Cerebellar cortex (tissue), 1 donor: ENCODE data around the gene ARHGAP8.

Source experiments
- DNase-seq: peaks from one replicate; pipeline ENCODE4 v3.0.0-alpha.2; 2015; ENCODE audit warnings: low spot score

Gene ARHGAP8

DNA sequence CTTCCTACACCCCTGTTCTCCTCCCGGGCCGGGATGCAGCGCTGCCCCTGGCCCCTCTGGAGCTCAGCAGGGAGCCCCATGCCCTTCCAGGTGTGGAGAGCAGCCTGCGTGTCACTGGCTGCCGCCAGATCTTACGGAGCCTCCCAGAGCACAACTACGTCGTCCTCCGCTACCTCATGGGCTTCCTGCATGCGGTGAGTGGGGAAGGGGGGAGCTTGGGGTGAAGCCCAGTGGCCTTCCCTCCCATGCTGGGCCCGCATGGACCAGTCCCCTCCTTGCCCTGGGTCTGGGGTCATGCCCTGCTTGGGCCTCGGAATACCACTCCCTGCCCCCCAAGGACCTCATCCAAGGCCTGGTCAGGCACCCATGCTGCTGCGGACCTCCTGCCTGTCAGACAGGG is 107.3 kb downstream of the ARHGAP8 start:
- no peak for DNase-seq

DNA sequence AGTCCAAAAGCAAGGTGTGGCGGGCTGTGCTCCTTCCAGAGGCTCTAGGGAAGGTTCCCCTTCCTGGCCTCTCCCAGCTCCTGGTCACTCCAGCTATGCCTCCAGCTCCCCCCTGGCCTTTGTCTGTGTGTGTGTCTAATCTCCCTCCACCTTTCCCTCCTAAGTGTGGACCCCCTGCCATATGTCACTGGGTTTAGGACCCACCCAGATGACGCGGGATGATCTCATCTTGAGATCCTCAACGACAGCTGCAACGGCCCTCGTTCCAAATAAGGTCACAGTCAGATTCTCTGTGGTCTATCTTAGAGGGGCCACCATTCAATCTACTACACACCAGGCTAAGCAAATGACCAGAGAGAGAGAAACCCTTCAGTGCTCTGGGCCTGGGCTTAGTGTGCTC is 107.9 kb downstream of the ARHGAP8 start:
- DNase-seq: no peak

DNA sequence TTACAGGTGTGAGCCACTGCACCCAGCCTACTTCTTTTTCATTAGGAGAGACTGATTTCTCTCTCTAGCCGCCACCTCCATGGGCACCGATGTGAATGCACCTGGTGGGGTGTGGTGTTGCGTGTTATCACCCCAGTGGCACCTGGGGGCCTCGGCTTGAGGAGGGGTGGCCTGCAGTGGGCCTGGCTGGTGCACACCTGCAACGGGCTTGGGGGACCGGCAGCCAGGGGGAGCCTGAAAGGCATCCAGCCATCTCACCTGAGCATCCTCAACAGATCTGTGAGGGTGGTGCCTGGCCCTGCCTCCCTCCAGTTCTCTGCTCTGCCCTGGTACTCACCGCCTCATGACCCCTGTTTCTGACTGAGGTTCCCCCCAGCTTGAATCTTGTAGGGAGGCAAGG is 108.9 kb downstream of the ARHGAP8 start:
- no peak for DNase-seq

DNA sequence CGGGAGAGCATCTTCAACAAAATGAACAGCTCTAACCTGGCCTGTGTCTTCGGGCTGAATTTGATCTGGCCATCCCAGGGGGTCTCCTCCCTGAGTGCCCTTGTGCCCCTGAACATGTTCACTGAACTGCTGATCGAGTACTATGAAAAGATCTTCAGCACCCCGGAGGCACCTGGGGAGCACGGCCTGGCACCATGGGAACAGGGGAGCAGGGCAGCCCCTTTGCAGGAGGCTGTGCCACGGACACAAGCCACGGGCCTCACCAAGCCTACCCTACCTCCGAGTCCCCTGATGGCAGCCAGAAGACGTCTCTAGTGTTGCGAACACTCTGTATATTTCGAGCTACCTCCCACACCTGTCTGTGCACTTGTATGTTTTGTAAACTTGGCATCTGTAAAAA is 109.9 kb downstream of the ARHGAP8 start:
- DNase-seq: no peak

DNA sequence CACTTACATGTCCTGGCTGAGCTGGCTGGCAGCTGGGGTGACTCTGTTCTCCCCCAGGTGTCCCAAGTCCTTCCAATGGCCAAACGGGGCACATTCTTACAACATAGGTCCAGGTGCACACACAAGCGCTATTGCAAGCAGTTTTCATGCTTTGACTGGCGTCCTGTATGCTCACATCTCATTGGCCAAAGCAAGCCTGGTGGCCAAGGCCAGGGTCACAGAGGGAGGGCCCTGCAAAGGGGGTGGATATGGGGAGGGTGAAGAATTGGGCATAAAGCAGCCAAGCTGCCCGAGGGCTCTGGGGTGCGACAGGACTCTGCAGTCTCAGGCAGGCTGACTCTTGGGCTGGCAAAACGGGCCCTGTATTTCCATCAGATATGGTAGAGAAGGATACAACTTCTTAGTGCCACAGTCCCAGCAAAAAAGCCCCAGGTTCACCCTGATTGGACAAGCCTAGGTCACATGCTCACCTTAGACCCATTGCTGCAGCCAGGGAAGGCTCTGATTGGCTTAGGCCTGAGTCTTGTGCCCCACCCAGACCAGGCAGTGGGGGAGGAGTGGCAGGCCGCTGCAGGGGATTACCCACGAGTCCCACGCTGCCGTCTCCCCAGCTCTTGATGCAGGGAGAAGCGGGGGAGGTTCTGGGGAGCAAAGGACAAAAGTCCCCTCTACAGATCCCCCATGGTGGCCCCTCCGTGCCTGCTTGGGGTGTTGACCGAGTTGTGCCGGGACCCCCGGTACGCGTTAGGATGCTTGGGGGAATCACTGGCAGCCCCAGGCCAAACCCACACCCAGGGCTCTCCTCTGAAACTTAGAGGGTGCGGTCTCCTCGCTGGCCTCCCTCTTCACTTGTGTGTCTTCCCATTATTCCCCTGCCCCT is 110.8 kb downstream of the ARHGAP8 start:
- DNase-seq: no peak

DNA sequence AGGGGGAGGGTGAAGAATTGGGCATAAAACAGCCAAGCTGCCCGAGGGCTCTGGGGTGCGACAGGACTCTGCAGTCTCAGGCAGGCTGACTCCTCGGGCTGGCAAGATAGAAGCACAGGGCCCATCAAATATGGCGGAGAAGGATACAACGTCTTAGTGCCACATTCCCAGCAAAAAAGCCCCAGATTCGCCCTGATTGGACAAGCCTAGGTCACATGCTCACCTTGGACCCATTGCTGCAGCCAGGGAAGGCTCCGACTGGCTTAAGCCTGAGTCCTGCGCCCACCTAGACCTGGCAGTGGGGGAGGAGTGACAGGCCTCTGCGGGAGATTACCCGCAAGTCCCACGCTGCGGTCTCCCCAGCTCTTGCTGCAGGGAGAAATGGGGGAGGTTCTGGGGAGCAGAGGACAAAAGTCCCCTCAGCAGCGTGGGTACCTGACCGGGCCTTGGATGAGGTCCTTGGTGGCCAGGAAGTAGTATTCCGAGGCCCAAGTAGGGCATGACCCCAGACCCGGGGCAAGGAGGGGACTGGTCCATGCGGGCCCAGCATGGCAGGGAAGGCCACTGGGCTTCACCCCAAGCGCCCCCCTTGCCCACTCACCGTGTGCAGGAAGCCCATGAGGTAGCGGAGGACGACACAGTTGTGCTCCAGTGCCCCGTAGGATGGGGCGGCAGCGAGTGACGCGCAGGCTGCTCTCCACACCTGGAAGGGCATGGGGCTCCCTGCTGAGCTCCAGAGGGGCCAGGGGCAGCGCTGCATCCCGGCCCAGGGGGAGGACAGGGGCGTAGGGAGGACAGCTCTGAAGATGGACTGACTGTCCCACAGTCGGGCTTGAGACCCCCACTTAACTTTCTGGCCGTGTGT is 113.0 kb downstream of the ARHGAP8 start:
- DNase-seq: no peak

DNA sequence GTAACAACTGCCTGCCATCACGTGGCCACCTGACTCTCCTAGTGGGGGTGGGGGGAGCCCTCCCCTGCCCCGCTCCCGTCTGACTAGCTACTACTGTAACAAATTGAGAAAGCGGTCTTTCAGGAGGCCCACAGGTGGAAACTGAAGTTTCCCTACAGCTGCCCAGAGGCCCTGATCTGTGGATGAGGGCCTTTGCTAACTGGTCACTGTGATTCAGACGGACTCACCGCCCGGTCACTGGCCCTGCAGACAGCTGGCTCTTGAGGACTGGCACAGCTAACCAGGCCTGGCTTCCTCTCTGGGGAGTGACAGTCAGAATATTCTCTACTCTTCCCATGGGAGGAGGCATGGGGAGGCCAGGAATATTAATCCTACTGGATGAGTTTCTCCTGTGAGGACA is 116.8 kb downstream of the ARHGAP8 start:
- DNase-seq: no peak

DNA sequence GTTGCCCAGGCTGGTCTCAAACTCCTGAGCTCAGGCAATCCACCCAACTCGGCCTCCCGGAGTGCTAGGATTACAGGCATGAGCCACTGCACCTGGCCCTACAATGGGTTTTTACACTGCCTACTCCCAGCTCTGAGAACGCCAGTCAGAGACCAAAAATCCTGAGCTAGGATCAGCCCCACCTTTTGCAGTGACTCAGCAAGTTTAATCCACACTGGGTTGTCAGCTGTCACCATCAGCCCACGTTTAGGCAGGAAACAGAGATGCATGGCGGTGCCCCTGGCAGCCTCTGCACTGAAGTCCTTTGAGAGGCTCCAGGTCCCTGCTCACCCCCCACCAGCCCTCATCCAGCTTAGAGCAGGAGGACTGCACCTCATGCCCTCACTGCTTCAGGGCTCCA is 117.6 kb downstream of the ARHGAP8 start:
- DNase-seq: no peak

DNA sequence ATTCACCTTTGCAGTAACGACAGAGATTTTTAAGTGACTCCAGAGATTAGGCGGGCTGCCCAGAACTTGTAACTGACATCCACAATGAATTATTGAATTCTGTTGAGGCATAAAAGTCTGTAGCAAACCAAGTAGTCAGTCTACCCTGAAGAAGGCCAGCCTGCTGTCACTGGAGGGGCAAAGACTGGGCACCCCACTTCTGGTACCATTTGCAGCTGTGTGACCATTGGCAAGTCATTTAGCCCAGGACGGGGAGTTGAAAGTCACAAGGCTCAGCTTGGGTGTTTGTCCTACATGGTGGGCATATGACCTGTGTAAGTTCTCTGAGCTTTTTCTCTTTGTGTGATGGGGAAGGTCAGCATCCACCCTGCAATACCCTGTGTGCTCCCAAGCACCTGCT is 119.4 kb downstream of the ARHGAP8 start:
- DNase-seq: no peak

DNA sequence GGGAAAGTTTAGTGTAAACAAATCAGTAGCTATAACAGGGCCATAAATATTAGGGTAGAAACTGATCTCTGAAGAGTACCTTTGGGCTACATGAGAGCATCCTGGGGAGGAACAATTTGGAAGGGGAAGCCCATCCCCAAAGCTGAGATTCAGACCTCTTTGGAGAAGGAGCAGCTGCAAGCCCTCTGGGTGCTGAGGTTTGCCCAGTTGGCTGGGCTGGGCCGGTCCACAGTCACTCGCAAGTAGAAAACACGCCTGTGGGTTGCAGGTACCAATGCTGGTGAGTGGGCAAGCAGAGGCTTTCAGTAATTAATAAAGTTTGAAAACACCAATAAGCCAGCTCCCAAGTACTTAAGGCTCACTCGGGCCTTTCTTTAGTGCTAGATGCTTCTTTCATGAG is 124.5 kb downstream of the ARHGAP8 start:
- DNase-seq: no peak

DNA sequence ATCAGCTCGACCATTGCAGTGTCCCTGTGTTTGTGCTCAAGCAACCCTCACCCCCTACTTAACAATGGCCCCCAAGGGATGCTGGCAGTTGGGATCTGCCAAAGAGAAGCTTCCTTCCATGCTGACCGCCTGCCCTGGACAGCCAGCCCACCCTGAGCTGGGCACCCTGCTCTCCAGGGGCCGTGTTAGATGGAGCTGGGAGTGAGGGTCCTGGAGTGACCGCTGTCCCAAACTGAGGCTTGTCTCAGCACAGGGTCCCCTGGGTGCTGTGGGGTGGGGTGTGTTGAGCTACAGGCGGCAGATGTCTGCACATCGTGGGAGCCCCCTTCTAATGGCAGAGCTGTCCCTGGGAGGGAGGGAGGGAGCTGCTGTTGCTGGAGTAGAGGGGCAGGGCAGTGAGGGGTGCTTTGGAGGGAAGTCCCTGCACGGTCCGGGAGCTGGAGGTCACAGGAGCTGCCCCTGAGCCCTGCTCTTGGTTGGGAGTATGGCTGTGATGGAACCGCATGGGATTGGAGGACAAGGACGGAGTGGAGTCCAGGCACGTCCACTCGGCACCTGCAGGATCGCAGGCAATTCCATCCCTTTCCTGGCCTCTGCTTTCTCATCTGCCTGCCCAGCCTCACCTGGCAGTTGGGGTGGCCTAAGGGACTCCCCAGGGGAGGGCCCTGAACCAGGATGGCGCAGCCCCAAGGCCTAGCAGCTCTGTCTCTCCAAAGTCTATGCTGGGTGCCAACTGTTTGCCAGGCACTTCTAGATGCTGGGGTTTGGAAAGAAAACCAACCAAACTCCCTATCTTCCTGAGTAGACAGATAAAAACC is 126.3 kb downstream of the ARHGAP8 start:
- no peak for DNase-seq

DNA sequence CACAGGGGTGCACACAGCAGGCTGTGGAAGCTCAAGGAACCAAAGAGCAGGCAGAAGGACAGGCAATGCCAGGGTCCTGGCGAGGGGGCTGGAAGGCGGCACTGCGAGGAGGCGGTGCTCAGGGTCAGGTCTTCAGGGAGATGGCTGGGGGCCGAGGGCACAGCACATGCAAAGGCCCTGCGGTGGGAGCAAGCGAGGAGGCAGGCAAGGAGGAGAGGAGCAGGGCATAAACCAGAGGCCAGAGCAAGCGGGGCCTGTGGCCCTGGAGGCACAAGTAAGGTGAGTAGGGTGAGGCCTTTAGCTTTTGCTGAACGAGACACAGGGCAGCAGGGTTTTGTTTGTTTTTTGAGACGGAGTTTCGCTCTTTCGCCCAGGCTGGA is 126.9 kb downstream of the ARHGAP8 start:
- no peak for DNase-seq

DNA sequence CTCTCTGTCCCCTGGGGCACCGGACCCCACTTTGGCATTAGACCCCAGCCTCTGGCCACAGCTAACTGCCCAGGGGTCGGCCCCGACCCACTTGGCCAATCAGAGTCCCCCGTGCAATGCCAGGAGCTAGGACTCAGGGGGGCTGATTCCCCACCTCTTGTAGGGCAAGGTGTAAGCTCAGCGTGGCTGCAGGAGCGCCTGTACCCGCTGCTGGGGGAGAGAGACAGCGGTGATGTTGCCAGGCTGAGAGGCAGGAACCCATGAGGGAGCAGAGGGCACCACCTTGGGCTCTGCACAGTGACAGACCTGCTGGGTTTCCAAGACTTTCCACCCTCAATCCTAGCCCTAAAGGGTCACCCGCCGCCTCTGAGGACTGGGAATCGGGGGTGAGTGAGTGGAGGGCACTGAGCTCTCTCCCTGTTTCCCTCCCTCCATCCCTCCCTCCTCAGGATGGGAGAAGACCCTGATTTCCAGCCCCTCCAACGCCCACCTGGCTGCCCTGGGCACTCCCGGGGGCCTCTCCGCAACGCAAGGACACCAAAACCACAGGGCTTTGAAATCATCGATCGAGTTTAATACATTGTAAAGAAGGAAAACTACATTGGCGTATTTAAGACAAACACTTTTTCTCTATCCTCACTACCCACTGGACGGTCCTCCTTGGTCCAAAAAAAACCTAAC is 128.4 kb downstream of the ARHGAP8 start:
- no peak for DNase-seq

DNA sequence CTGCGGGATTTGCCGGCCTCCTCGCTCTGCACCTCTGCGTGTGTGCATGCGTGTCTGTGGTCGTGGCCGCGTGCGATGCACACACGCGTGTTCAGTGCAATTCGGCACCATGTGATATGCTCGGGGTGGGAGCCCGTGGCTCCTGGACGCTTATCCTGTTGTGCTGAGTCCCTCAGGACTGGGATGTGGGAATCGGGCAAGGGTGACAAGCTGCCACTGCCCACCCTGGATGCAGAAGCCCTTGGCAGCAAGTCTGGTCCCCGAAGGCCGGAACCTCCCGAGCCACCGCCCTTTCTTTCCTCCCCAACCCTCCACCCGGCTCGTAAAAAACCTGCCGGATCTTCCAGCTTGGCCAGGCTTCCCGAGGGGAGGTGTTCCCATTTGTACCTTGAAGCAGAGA is 129.2 kb downstream of the ARHGAP8 start:
- no peak for DNase-seq

DNA sequence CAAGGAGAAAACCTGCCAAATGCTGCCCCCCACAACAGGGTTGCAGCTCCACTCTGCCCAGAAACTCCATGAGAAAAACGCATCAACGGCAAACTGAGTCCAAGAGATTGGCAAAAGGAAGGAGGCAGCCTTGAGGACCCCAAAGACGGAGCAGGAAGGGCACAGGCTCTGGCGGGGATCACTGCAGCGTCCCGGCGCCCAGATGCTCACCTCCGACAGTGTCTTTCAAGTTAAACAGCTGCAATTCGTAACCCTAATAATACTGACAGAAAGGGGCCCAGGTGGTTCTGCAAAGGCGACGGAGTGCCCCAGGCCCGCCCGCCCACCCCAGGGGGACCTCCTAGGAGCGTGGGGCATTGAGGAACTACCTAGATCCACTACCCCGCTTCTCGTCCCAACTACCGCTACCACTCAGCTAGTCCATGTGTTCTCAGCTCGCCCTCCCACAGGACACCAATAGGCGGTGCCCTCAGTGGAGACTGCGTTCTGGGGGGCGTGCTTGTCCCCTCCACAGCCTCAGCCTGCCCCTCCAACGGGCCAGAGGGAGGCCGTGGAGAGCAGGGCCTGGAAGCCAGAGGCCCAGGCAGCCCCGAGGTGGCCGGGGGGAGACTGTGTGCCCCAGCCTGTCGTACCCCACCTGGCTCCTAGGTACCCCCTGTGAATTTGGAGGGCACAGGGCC is 130.0 kb downstream of the ARHGAP8 start:
- no peak for DNase-seq

DNA sequence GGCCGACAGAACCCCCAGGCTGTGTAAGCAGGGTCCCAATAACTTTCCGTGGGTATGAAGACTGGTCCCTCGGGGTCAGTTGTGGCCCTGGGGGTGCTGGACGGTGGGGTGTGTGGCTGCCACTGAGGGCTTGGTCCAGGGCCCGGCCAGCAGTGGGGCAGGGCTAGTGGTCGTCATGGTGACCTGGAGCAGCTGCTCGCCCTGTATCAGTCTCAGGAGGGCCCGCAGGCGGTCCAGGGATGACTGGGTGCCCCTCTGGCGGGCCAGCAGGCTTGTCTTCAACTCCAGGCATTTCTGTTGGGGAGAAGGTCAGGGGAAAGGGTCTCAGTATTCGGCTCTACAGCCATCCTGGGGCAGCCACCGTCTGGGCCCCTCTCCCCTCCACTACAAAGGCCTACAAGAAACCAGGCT is 130.6 kb downstream of the ARHGAP8 start:
- DNase-seq: no peak

DNA sequence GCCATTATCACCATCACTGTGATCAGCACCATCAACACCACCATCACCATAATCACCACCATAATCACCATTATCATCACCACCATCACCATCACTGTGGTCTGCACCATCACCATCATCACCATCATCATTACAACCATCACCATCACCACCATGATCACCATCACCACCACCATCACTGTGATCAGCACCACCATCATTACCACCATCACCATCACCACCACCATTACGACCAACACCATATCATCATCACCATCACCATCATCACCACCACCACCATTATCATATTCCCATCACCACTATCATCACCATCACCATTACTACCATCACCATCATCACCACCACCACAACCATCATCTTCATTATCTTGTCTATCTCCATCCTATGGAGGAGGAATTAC is 132.2 kb downstream of the ARHGAP8 start:
- DNase-seq: no peak

DNA sequence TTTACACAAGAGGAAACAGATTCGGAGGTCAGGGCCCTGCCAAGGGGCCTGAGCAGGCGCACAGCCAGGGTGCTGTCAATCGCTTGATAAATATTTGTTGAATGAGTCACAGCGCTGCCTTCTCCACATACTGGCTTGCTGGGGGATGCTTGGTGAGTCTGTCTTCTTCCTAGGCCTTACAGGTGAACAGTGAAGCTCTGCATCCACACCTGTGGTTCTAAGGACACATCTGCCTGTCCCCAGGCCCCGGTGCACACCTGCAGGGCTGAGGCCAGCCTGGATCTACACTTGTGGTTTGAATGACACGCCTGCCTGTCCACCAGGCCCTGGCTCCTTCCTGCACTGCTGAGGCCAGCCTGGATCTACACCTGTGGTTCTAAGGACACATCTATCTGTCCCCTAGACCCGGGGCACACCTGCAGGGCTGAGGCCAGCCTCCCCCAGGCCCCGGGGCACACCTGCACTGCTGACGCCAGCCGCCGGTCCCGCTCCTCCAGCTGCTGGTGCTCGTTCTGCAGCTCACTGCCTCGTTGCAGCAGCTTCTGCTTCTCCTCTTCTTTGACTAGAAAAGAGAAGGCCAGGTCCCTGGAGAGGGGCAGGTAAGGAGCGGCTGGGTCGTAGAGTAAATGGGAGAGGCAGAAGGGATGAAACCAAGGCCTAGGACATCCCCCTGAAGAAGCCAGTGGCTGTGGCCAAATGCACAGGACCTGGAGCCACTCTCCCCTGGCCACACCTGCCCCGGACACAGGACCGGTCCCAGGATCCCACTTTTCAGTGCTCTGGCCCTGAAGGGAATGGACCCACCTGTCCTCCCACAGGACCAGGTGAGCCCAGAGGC is 132.8 kb downstream of the ARHGAP8 start:
- DNase-seq: no peak

DNA sequence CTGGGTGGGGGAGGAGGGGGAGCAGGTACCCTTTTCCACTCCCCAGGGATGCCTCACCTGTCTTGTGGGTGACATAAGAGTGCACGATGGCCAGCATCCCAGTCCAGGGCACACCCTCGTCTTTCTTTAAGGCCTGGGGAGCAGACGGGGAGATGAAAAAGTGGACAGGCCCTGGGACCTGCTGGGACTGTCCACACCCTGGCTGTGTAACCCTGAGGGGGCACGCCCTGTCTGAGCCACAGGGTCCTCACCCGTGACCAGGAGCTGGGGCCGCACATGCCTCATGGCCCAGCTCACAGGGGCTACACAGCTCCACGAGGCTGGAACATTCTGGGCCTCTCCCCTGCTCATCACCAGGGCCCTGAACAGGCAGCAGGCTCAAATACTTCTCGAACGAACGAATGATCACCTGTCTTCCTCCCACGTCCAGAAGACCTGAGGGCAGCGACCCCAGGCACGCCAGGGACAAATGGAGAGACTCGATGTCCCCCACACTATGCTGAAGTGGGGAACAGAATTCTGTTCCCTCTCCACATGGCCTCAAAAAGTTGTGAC is 133.5 kb downstream of the ARHGAP8 start:
- no peak for DNase-seq

DNA sequence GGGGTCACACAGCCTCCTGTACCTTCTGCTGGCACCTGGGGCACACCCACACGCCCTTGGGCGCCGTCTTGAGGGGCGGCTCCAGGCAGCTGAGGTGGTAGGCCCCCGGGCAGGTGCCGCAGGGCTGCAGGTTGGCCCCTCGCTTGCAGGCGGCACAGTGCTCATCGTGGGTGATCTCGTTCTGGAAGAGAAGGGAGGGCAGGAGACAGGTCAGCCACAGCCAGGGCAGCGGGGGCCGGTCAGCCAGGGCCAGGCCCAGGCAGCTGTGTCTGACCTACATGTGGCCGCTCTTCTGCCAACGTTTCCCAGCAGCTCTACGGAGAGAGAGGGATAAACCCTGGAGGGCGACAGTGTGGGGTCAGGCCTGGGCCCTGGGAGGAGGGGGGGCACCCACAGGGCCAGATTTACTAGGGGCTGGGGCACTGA is 135.6 kb downstream of the ARHGAP8 start:
- no peak for DNase-seq
